ENCODE measurements around the gene SH3BP1. TPM values are rescaled to one million over a fixed set of nuclear protein-coding genes. Genes with fewer than 3 reads are reported as not detected.

SH3BP1 gene
- total and polyA plus RNA-seq, 2 of the 13 experiments (the other 11 are each of a cell fraction or from before 2014, with no cell fraction given) = 8.4 to 18.5 TPM

GRCh38 chr22:37639070-37639760 lies at the start of gene SH3BP1 (continued):
- TF ChIP-seq, protein P1, sequence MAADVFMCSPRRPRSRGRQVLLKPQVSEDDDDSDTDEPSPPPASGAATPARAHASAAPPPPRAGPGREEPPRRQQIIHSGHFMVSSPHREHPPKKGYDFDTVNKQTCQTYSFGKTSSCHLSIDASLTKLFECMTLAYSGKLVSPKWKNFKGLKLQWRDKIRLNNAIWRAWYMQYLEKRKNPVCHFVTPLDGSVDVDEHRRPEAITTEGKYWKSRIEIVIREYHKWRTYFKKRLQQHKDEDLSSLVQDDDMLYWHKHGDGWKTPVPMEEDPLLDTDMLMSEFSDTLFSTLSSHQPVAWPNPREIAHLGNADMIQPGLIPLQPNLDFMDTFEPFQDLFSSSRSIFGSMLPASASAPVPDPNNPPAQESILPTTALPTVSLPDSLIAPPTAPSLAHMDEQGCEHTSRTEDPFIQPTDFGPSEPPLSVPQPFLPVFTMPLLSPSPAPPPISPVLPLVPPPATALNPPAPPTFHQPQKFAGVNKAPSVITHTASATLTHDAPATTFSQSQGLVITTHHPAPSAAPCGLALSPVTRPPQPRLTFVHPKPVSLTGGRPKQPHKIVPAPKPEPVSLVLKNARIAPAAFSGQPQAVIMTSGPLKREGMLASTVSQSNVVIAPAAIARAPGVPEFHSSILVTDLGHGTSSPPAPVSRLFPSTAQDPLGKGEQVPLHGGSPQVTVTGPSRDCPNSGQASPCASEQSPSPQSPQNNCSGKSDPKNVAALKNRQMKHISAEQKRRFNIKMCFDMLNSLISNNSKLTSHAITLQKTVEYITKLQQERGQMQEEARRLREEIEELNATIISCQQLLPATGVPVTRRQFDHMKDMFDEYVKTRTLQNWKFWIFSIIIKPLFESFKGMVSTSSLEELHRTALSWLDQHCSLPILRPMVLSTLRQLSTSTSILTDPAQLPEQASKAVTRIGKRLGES (CRISPR knock-in tag; IDR thresholded peaks at IDR 0.05; ENCODE audit: borderline replicate concordance) = no peak
- TF ChIP-seq AGO2 (optimal IDR thresholded peaks at IDR 0.05; ENCODE audit: low read depth, low read length) (peak; percentile 56), ZNF7 (CRISPR knock-in tag; IDR thresholded peaks at IDR 0.05) (no peak), CREB3 (CRISPR knock-in tag; IDR thresholded peaks at IDR 0.05) (no peak), SP140L (CRISPR knock-in tag; IDR thresholded peaks at IDR 0.05; ENCODE audit: borderline replicate concordance) (no peak), MZF1 (CRISPR knock-in tag; IDR thresholded peaks at IDR 0.05; ENCODE audit: borderline replicate concordance) (no peak), KLF16 (CRISPR knock-in tag; IDR thresholded peaks at IDR 0.05) (no peak), ERF (CRISPR knock-in tag; IDR thresholded peaks at IDR 0.05) (no peak), ZNF3 (CRISPR knock-in tag; IDR thresholded peaks at IDR 0.05) (no peak), ZNF317 (CRISPR knock-in tag; IDR thresholded peaks at IDR 0.05) (0 out of 2 replicates have a peak, but pooled peaks have one; percentile 3), DBP (CRISPR knock-in tag; IDR thresholded peaks at IDR 0.05; ENCODE audit: not compliant biosample characterization) (no peak), ETS1 (CRISPR knock-in tag; IDR thresholded peaks at IDR 0.05) (no peak), TAF15 (IDR thresholded peaks at IDR 0.05; ENCODE audit: low read depth, low read length, poor library complexity, severe bottlenecking) (no peak), ZNF446 (CRISPR knock-in tag; IDR thresholded peaks at IDR 0.05) (no peak), ZNF331 (CRISPR knock-in tag; IDR thresholded peaks at IDR 0.05) (no peak), MXD4 (CRISPR knock-in tag; IDR thresholded peaks at IDR 0.05) (no peak), PCBP1 (IDR thresholded peaks at IDR 0.05; ENCODE audit: borderline replicate concordance, low read depth, low read length) (no peak), NBN (conservative IDR thresholded peaks at IDR 0.05) (no peak), PBX2 (CRISPR knock-in tag; IDR thresholded peaks at IDR 0.05) (no peak), HDAC6 (IDR thresholded peaks at IDR 0.05; ENCODE audit: low read depth, low read length) (no peak), ISX (CRISPR knock-in tag; conservative IDR thresholded peaks at IDR 0.05) (no peak), TARDBP (CRISPR knock-in tag; IDR thresholded peaks at IDR 0.05) (peak; percentile 27; the same call in 1 of the 2 replicates), HOXA3 (CRISPR knock-in tag; IDR thresholded peaks at IDR 0.05) (no peak), ZNF879 (CRISPR knock-in tag; IDR thresholded peaks at IDR 0.05) (no peak), AHR (CRISPR knock-in tag; IDR thresholded peaks at IDR 0.05) (no peak)

Measured in HepG2 (cell line).